HepG2 (cell line): ENCODE data around the gene RHAG. TPM values are rescaled to one million over a fixed set of nuclear protein-coding genes. Genes with fewer than 3 reads are reported as not detected.

Source experiments
- ETV5 ChIP-seq: IDR thresholded peaks from 2 replicates; pipeline ENCODE4 v1.6.1; 2018; ENCODE audit warnings: missing biosample characterization, missing genetic modification reagents, inconsistent platforms, borderline replicate concordance
- HNF1A ChIP-seq, 2 experiments: sonication (generic) in 1 of 2; formaldehyde crosslinking in 1 of 2; IDR thresholded peaks; 2 replicates each; pipeline versions ENCODE4 v1.4.0 to v1.6.1; 2016 to 2020; ENCODE audit warnings: borderline replicate concordance in 1 of 2, low read depth in 1 of 2, mild to moderate bottlenecking in 1 of 2, missing genetic modification reagents in 1 of 2
- MIER3 ChIP-seq: IDR thresholded peaks from 2 replicates; pipeline ENCODE4 v1.6.1; 2016; ENCODE audit warnings: missing compliant biosample characterization, borderline replicate concordance
- MXD1 ChIP-seq: sonication (generic); formaldehyde crosslinking; IDR thresholded peaks from 2 replicates; pipeline ENCODE4 v1.4.0; 2020; ENCODE audit warnings: mild to moderate bottlenecking, missing genetic modification reagents
- NR2C2 ChIP-seq: sonication (generic); formaldehyde crosslinking; IDR thresholded peaks from 2 replicates; pipeline ENCODE4 v1.4.0; 2020; ENCODE audit warnings: missing genetic modification reagents, mild to moderate bottlenecking, moderate library complexity, borderline replicate concordance
- NR2F6 ChIP-seq, 2 experiments: IDR thresholded peaks; 2 replicates each; pipeline ENCODE4 v1.6.1; 2016; ENCODE audit warnings: antibody characterized with exemption in 1 of 2, mild to moderate bottlenecking in 1 of 2
- RAD21 ChIP-seq: fragments of 450-650 bp; formaldehyde crosslinking; IDR thresholded peaks from 2 replicates; pipeline ENCODE4 v1.5.0; 2020; ENCODE audit warnings: mild to moderate bottlenecking
- SIN3A ChIP-seq: IDR thresholded peaks from 2 replicates; pipeline ENCODE4 v1.6.1; 2011; ENCODE audit warnings: low read depth, mild to moderate bottlenecking, control low read depth, low read length, borderline replicate concordance
- SIX1 ChIP-seq: sonication (generic); formaldehyde crosslinking; IDR thresholded peaks from 2 replicates; pipeline ENCODE4 v1.4.0; 2020; ENCODE audit warnings: missing genetic modification reagents, borderline replicate concordance
- SOX13 ChIP-seq, 3 experiments: fragments of 450-650 bp in 1 of 3; sonication (generic) in 1 of 3; formaldehyde crosslinking in 1 of 3; IDR thresholded peaks in 2 of 3; conservative IDR thresholded peaks in 1 of 3; 2 replicates each; pipeline versions ENCODE4 v1.5.0 to v1.6.1; 2016 to 2020; ENCODE audit warnings: antibody characterized with exemption in 1 of 3, mild to moderate bottlenecking in 1 of 3, missing compliant biosample characterization in 1 of 3, missing genetic modification reagents in 1 of 3, moderate library complexity in 1 of 3
- SRY ChIP-seq: sonication (generic); formaldehyde crosslinking; IDR thresholded peaks from 2 replicates; pipeline ENCODE4 v1.8.0; 2022; ENCODE audit warnings: mild to moderate bottlenecking, missing genetic modification reagents
- STAT6 ChIP-seq: sonication (generic); formaldehyde crosslinking; IDR thresholded peaks from 2 replicates; pipeline ENCODE4 v1.4.0; 2020; ENCODE audit warnings: missing genetic modification reagents, mild to moderate bottlenecking, borderline replicate concordance
- THAP11 ChIP-seq: IDR thresholded peaks from 2 replicates; pipeline ENCODE4 v1.6.1; 2016; ENCODE audit warnings: missing biosample characterization, missing genetic modification reagents
- ZMYM4 ChIP-seq: sonication (generic); formaldehyde crosslinking; IDR thresholded peaks from 2 replicates; pipeline ENCODE4 v1.8.1; 2023; ENCODE audit warnings: mild to moderate bottlenecking, missing genetic modification reagents
- ZNF160 ChIP-seq: sonication (generic); formaldehyde crosslinking; IDR thresholded peaks from 2 replicates; pipeline ENCODE4 v1.8.0; 2022; ENCODE audit warnings: mild to moderate bottlenecking, inconsistent platforms, missing genetic modification reagents
- ZNF205 ChIP-seq: IDR thresholded peaks from 2 replicates; pipeline ENCODE4 v1.6.1; 2018; ENCODE audit warnings: missing biosample characterization, missing genetic modification reagents
- ZNF329 ChIP-seq: sonication (generic); formaldehyde crosslinking; IDR thresholded peaks from 2 replicates; pipeline ENCODE4 v1.9.0; 2021; ENCODE audit warnings: low read depth, mild to moderate bottlenecking, missing genetic modification reagents
- ZNF343 ChIP-seq: sonication (generic); formaldehyde crosslinking; IDR thresholded peaks from 2 replicates; pipeline ENCODE4 v1.4.0; 2020; ENCODE audit warnings: mild to moderate bottlenecking, missing genetic modification reagents
- ZNF547 ChIP-seq: sonication (generic); formaldehyde crosslinking; IDR thresholded peaks from 2 replicates; pipeline ENCODE4 v1.5.1; 2020; ENCODE audit warnings: mild to moderate bottlenecking, missing genetic modification reagents
- polyA plus RNA-seq, 8 experiments: library from polyadenylated mRNA; depleted of rRNA in 3 of 8; stranded (reverse) in 7 of 8; unstranded in 1 of 8; fragments of >200 nt; fragmentation: Illumina TruSeq in 4 of 8; extraction: Trizol in 4 of 8; gene quantifications; 2 replicates each; pipeline versions ENCODE4 v1.2.1 to v1.2.3, GENCODE V29; 2011 to 2016; ENCODE audit warnings: low read depth in 4 of 8, missing spikeins in 1 of 8, mixed read lengths in 1 of 8; ENCODE audit not compliant: insufficient read depth in 1 of 8
- total RNA-seq, 5 experiments: library from RNA; depleted of rRNA; stranded (reverse); fragments of >200 nt; fragmentation: Illumina TruSeq; extraction: Trizol; gene quantifications; 2 replicates each; pipeline ENCODE4 v1.2.3, GENCODE V29; 2016; ENCODE audit warnings: low read depth in 1 of 5
- TF ChIP-seq, protein P1 (sequence below): sonication (generic); formaldehyde crosslinking; IDR thresholded peaks from 2 replicates; pipeline ENCODE4 v1.5.1; 2020; ENCODE audit warnings: mild to moderate bottlenecking, missing genetic modification reagents, moderate library complexity

The RHAG gene
- total and polyA plus RNA-seq, 2 of the 13 experiments (the other 11 are each of a cell fraction or from before 2014, with no cell fraction given) = not detected

- 0 out of 2 replicates have a peak, but pooled peaks have one; percentile 21 for TF ChIP-seq STAT6
- no peak for TF ChIP-seq ZNF547
- peak; percentile 71; the same call in 1 of the 2 replicates for TF ChIP-seq RAD21 (CRISPR knock-in tag)
- no peak for TF ChIP-seq ZNF343 (CRISPR knock-in tag)
- TF ChIP-seq ZNF205 (CRISPR knock-in tag) = no peak
- TF ChIP-seq SIX1 (CRISPR knock-in tag) = peak; percentile 15; the same call in 1 of the 2 replicates
- TF ChIP-seq ZNF329 (CRISPR knock-in tag) = no peak
- TF ChIP-seq MIER3 = 0 out of 2 replicates have a peak, but pooled peaks have one; percentile 34
- TF ChIP-seq SOX13 (IDR thresholded peaks at IDR 0.05) = no peak
- no peak; a peak in 1 of 4 replicates for TF ChIP-seq SOX13 (CRISPR knock-in tag; conservative IDR thresholded peaks at IDR 0.05 in 1 of 2, IDR thresholded peaks at IDR 0.05 in 1 of 2)
- no peak for TF ChIP-seq ZNF160 (CRISPR knock-in tag)
- no peak for TF ChIP-seq HNF1A (IDR thresholded peaks at IDR 0.05; ENCODE audit: low read depth)
- no peak for TF ChIP-seq HNF1A (CRISPR knock-in tag; IDR thresholded peaks at IDR 0.05; ENCODE audit: borderline replicate concordance)
- no peak; the same call in 1 of the 2 replicates for TF ChIP-seq ETV5 (CRISPR knock-in tag)
- TF ChIP-seq MXD1 = no peak
- no peak for TF ChIP-seq NR2C2
- TF ChIP-seq, protein P1, sequence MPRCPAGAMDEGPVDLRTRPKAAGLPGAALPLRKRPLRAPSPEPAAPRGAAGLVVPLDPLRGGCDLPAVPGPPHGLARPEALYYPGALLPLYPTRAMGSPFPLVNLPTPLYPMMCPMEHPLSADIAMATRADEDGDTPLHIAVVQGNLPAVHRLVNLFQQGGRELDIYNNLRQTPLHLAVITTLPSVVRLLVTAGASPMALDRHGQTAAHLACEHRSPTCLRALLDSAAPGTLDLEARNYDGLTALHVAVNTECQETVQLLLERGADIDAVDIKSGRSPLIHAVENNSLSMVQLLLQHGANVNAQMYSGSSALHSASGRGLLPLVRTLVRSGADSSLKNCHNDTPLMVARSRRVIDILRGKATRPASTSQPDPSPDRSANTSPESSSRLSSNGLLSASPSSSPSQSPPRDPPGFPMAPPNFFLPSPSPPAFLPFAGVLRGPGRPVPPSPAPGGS (CRISPR knock-in tag) = no peak
- no peak for TF ChIP-seq SRY (CRISPR knock-in tag)
- TF ChIP-seq NR2F6 (IDR thresholded peaks at IDR 0.05) = no peak
- peak; percentile 23; the same call in 1 of the 2 replicates for TF ChIP-seq NR2F6 (CRISPR knock-in tag; IDR thresholded peaks at IDR 0.05)
- TF ChIP-seq SIN3A = no peak
- TF ChIP-seq ZMYM4 (CRISPR knock-in tag) = peak; percentile 42; the same call in 1 of the 2 replicates
- TF ChIP-seq THAP11 (CRISPR knock-in tag) = peak; percentile 47; the same call in 1 of the 2 replicates
Measured at GRCh38 chr6:49606721-49607390, 29.8 kb downstream of the RHAG start (continued).
